Liver (tissue), 9 donors: Measurements from ENCODE around the gene PLCB4. TPM values are rescaled to one million over a fixed set of nuclear protein-coding genes. Genes with fewer than 3 reads are reported as not detected.

Experiments used
- DNase-seq: peaks from one replicate; pipeline ENCODE4 v3.0.0-alpha.2; 2017; ENCODE audit warnings: low spot score
- H3K27ac ChIP-seq, 2 donors: one replicate each; pipeline ENCODE4 v1.7.0; 2013; ENCODE audit warnings: inconsistent platforms in 2 of 2, low read length in 2 of 2, control low read depth in 1 of 2, low read depth in 1 of 2, mild to moderate bottlenecking in 1 of 2
- H3K27me3 ChIP-seq, 4 donors: one replicate each; pipeline versions ENCODE4 v1.6.1 to v1.7.0; 2013; ENCODE audit warnings: low read length in 3 of 4, inconsistent platforms in 1 of 4, mild to moderate bottlenecking in 1 of 4, moderate library complexity in 1 of 4; ENCODE audit not compliant: control insufficient read depth in 4 of 4, insufficient read depth in 4 of 4
- H3K36me3 ChIP-seq, 4 donors: one replicate each; pipeline versions ENCODE4 v1.6.1 to v1.7.0; 2013; ENCODE audit warnings: low read length in 3 of 4, mild to moderate bottlenecking in 3 of 4, low read depth in 1 of 4, moderate library complexity in 1 of 4; ENCODE audit not compliant: control insufficient read depth in 4 of 4, insufficient read depth in 3 of 4
- H3K4me1 ChIP-seq, 4 donors: one replicate each; pipeline versions ENCODE4 v1.6.1 to v1.7.0; 2013; ENCODE audit warnings: low read length in 3 of 4, mild to moderate bottlenecking in 3 of 4, moderate library complexity in 1 of 4; ENCODE audit not compliant: control insufficient read depth in 4 of 4, insufficient read depth in 4 of 4
- H3K4me3 ChIP-seq, 3 donors: one replicate each; pipeline versions ENCODE4 v1.6.1 to v1.7.0; 2013; ENCODE audit warnings: low read length in 3 of 3, control low read depth in 1 of 3, low read depth in 1 of 3, mild to moderate bottlenecking in 1 of 3
- H3K9ac ChIP-seq, 2 donors: one replicate each; pipeline ENCODE4 v1.7.0; 2013; ENCODE audit warnings: low read length in 2 of 2, mild to moderate bottlenecking in 2 of 2, moderate library complexity in 2 of 2, control low read depth in 1 of 2, low read depth in 1 of 2
- H3K9me3 ChIP-seq, 4 donors: one replicate each; pipeline versions ENCODE4 v1.6.1 to v1.7.0; 2013; ENCODE audit warnings: low read length in 3 of 4; ENCODE audit not compliant: control insufficient read depth in 4 of 4
- ATF3 ChIP-seq: IDR thresholded peaks from 2 replicates; pipeline ENCODE4 v1.6.1; 2016; ENCODE audit warnings: antibody characterized with exemption
- FOXA1 ChIP-seq: IDR thresholded peaks from 2 replicates; pipeline ENCODE4 v1.6.1; 2016; ENCODE audit warnings: antibody characterized with exemption
- HNF4A ChIP-seq, 2 donors: conservative IDR thresholded peaks; 2 replicates each; pipeline ENCODE4 v1.6.1; 2016; ENCODE audit warnings: antibody characterized with exemption in 2 of 2, mild to moderate bottlenecking in 2 of 2
- HNF4G ChIP-seq: IDR thresholded peaks from 2 replicates; pipeline ENCODE4 v1.6.1; 2016; ENCODE audit warnings: antibody characterized with exemption
- NR2F2 ChIP-seq: IDR thresholded peaks from 2 replicates; pipeline ENCODE4 v1.6.1; 2016; ENCODE audit warnings: antibody characterized with exemption
- RAD21 ChIP-seq, 2 donors: IDR thresholded peaks; 2 replicates each; pipeline ENCODE4 v1.6.1; 2016; ENCODE audit warnings: antibody characterized with exemption in 2 of 2, mild to moderate bottlenecking in 2 of 2
- RXRA ChIP-seq, 2 donors: IDR thresholded peaks; 2 replicates each; pipeline ENCODE4 v1.6.1; 2017 to 2018; ENCODE audit warnings: antibody characterized with exemption in 2 of 2, mild to moderate bottlenecking in 1 of 2
- SP1 ChIP-seq: IDR thresholded peaks from 2 replicates; pipeline ENCODE4 v1.6.1; 2018; ENCODE audit warnings: antibody characterized with exemption, mild to moderate bottlenecking
- TAF1 ChIP-seq: conservative IDR thresholded peaks from 2 replicates; pipeline ENCODE4 v1.6.1; 2016; ENCODE audit warnings: antibody characterized with exemption, mild to moderate bottlenecking
- YY1 ChIP-seq: IDR thresholded peaks from 2 replicates; pipeline ENCODE4 v1.6.1; 2016; ENCODE audit warnings: antibody characterized with exemption, mild to moderate bottlenecking
- WGBS: extraction: QIAGEN DNeasy Blood & Tissue Kit; methylation state at CpG from one replicate; pipeline ENCODE4 v1.1.7; 2013; 5-methylcytosine and 5-hydroxymethylcytosine counted together
- polyA plus RNA-seq, 2 donors: library from polyadenylated mRNA; stranded (reverse) in 1 of 2; unstranded in 1 of 2; fragments of 200-250 nt in 1 of 2; fragments of >200 nt in 1 of 2; fragmentation: Nextera tagmentation in 1 of 2; extraction: Ambion mirVana in 1 of 2; gene quantifications; one replicate each; pipeline versions ENCODE4 v1.2.1 to v1.2.3, GENCODE V29; 2013 to 2015
- total RNA-seq, 2 donors: library from RNA; depleted of rRNA; stranded (reverse); fragments of >200 nt; gene quantifications; one replicate each; pipeline ENCODE4 v1.2.3, GENCODE V29; 2014
- TF ChIP-seq, protein P1 (sequence below): fragments of 150-350 bp; IDR thresholded peaks from 2 replicates; pipeline ENCODE4 v1.5.1; 2017; ENCODE audit warnings: improper control_type of control experiment, low read depth, low read length; ENCODE audit not compliant: missing input control
- TF ChIP-seq, protein P2 (sequence below): IDR thresholded peaks from 2 replicates; pipeline ENCODE4 v1.6.1; 2016; ENCODE audit warnings: antibody characterized with exemption
- donor health status: healthy.
- donor health status: healthy.
- donor health status: healthy.
- donor health status: healthy.
- donor health status: healthy.

Gene PLCB4
- total and polyA plus RNA-seq, 4 donors = 0.14 to 0.67 (median 0.30) TPM

DNA sequence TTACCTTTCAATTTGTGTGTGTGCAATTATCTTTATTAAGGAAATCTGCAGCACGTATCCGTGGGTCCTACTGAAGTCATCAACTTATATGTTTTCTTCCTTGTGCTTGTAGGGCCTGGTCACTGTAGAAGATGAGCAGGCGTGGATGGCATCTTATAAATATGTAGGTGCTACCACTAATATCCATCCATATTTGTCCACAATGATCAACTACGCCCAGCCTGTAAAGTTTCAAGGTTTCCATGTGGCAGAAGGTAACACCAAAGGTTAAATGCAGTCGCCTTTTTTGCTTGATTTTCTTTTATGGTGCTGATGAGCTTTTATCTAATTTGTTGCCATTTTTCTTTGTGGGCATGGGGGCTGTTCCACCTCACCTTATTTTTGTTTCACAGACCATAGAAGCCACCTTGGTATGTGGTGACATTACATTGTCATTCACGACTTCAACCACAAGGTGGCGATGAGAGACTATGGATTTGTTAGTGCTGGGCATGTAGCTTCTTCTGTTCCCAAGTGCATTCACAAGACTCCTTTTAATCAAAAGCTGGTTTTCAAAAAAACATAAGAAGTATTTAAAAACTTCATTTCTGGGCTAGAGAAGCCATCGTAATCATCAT is 339.0 kb downstream of the PLCB4 start:
- 40% methylated on average over 8 of the region's 8 CpGs for WGBS
- H3K27me3 ChIP-seq = no peaks in the 10 kb centered on the region

DNA sequence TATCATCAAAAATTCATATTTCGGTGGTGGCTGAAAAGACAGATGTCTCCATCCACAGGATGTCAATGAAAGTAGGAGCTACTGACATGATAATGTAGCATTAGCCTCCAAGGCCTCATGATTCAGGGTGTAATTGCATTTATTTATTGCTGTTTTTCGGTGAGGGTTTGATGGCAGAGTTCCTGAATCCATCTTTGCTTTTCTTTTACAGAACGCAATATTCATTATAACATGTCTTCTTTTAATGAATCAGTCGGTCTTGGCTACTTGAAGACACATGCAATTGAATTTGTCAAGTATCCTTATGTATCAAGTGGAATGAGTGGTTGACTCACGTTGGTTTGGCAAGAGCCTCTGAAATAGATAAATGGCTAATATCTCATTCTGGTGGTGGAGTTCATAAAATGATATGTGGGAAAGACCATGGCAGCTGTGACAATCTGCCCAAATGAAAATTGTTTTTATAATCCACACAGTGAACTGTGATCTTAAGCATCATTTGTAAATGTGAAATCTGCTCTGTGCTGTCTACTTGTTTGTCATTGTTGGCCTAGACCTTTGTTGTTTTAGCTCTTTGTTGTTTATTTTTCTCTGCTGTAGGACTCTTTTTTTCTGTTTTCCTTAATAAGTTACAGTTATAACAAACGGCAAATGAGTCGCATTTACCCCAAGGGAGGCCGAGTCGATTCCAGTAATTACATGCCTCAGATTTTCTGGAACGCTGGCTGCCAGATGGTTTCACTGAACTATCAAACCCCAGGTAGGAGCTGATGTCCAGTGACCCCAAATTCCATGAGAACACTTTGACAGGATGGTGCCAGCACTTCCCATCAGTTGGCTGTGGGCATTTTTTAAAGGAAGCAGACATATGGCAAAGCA is 339.8 kb downstream of the PLCB4 start:
- no peaks in the 10 kb centered on the region for H3K36me3 ChIP-seq
- no peaks in the 10 kb centered on the region for H3K27me3 ChIP-seq
- no peak for TF ChIP-seq YY1
- TF ChIP-seq RAD21 (IDR thresholded peaks at IDR 0.05) = no peak
- H3K9ac ChIP-seq = no peak overlapping the region
- WGBS = 69% methylated on average over 10 of the region's 10 CpGs
- H3K27ac ChIP-seq = no peak overlapping the region
- H3K9me3 ChIP-seq = no peaks in the 10 kb centered on the region
- H3K4me1 ChIP-seq = no peaks in the 10 kb centered on the region
- H3K4me3 ChIP-seq = no peak overlapping the region
- DNase-seq = no peak

More for the DNA sequence above, 339.0 kb downstream of the PLCB4 start:
- Histone ChIP-seq H3K9me3 (no peaks in the 10 kb centered on the region), H3K4me1 (no peaks in the 10 kb centered on the region), H3K4me3 (no peak overlapping the region), H3K27ac (no peak overlapping the region), H3K36me3 (no peaks in the 10 kb centered on the region), H3K9ac (no peak overlapping the region)
- TF ChIP-seq FOXA1 (no peak), HNF4A (conservative IDR thresholded peaks at IDR 0.05) (no peak), RAD21 (IDR thresholded peaks at IDR 0.05) (peak; percentile 93 to 95), HNF4G (no peak), RXRA (IDR thresholded peaks at IDR 0.05) (no peak), ATF3 (no peak), SP1 (no peak)
- TF ChIP-seq, protein P1, sequence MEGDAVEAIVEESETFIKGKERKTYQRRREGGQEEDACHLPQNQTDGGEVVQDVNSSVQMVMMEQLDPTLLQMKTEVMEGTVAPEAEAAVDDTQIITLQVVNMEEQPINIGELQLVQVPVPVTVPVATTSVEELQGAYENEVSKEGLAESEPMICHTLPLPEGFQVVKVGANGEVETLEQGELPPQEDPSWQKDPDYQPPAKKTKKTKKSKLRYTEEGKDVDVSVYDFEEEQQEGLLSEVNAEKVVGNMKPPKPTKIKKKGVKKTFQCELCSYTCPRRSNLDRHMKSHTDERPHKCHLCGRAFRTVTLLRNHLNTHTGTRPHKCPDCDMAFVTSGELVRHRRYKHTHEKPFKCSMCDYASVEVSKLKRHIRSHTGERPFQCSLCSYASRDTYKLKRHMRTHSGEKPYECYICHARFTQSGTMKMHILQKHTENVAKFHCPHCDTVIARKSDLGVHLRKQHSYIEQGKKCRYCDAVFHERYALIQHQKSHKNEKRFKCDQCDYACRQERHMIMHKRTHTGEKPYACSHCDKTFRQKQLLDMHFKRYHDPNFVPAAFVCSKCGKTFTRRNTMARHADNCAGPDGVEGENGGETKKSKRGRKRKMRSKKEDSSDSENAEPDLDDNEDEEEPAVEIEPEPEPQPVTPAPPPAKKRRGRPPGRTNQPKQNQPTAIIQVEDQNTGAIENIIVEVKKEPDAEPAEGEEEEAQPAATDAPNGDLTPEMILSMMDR = peak; percentile 83
- TF ChIP-seq, protein P2, sequence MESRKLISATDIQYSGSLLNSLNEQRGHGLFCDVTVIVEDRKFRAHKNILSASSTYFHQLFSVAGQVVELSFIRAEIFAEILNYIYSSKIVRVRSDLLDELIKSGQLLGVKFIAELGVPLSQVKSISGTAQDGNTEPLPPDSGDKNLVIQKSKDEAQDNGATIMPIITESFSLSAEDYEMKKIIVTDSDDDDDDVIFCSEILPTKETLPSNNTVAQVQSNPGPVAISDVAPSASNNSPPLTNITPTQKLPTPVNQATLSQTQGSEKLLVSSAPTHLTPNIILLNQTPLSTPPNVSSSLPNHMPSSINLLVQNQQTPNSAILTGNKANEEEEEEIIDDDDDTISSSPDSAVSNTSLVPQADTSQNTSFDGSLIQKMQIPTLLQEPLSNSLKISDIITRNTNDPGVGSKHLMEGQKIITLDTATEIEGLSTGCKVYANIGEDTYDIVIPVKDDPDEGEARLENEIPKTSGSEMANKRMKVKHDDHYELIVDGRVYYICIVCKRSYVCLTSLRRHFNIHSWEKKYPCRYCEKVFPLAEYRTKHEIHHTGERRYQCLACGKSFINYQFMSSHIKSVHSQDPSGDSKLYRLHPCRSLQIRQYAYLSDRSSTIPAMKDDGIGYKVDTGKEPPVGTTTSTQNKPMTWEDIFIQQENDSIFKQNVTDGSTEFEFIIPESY = no peak
- peak; percentile 62 for DNase-seq

DNA sequence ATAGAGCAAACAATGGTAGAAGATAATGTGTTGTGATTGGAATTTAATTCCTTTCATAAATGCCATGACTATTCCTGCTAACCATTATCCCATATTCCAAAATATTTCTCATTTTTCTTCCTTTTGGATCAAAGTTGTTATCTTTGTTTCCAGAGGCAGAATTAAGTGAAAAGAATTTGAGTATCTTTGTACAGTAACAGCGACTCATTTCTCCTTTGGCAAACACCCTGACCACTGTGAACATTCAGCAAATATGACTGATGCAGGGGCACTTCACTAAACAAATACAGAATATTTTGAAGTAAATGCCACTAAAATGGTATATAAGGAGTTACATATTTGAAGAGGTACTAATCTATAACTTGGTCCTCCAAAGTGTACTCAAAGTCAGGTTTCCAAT is 340.5 kb downstream of the PLCB4 start:
- H3K9me3 ChIP-seq = no peaks in the 10 kb centered on the region
- H3K27me3 ChIP-seq = no peaks in the 10 kb centered on the region
- TF ChIP-seq, protein P1 = no peak
- TF ChIP-seq TAF1 = no peak
- TF ChIP-seq NR2F2 = no peak
- DNase-seq = no peak
- no peak overlapping the region for H3K4me3 ChIP-seq
- 88% methylated on average over 1 of the region's 1 CpG for WGBS
- H3K36me3 ChIP-seq = no peaks in the 10 kb centered on the region
- H3K9ac ChIP-seq = no peak overlapping the region
- no peaks in the 10 kb centered on the region for H3K4me1 ChIP-seq
- no peak overlapping the region for H3K27ac ChIP-seq
